Neuronal stem cell (in vitro differentiated cells): Measurements from ENCODE around the gene DNAJC25.

Experiments
- DNase-seq: peaks from one replicate; pipeline ENCODE4 v3.0.0-alpha.2; 2013; ENCODE audit warnings: low spot score
- H2AFZ ChIP-seq: one replicate; pipeline ENCODE4 v1.6.1; 2013; ENCODE audit warnings: mild to moderate bottlenecking, low read length, inconsistent platforms
- H2AK5ac ChIP-seq: 2 replicates; pipeline ENCODE4 v1.6.1; 2013; ENCODE audit warnings: low read depth, mild to moderate bottlenecking, inconsistent platforms, low read length, moderate library complexity, mixed read lengths
- H2BK120ac ChIP-seq: 2 replicates; pipeline ENCODE4 v1.6.1; 2013; ENCODE audit warnings: low read depth, mild to moderate bottlenecking, inconsistent platforms, low read length, moderate library complexity, mixed read lengths
- H2BK12ac ChIP-seq: one replicate; pipeline ENCODE4 v1.6.1; 2013; ENCODE audit warnings: low read length, inconsistent platforms
- H2BK15ac ChIP-seq: 2 replicates; pipeline ENCODE4 v1.6.1; 2013; ENCODE audit warnings: mild to moderate bottlenecking, low read length, inconsistent platforms, mixed read lengths
- H2BK5ac ChIP-seq: one replicate; pipeline ENCODE4 v1.6.1; 2013; ENCODE audit warnings: inconsistent platforms, mild to moderate bottlenecking, low read length, moderate library complexity
- H3K14ac ChIP-seq: one replicate; pipeline ENCODE4 v1.6.1; 2013; ENCODE audit warnings: low read length, inconsistent platforms
- H3K18ac ChIP-seq: 2 replicates; pipeline ENCODE4 v1.6.1; 2013; ENCODE audit warnings: low read length, inconsistent platforms
- H3K23ac ChIP-seq: 2 replicates; pipeline ENCODE4 v1.6.1; 2013; ENCODE audit warnings: low read depth, mild to moderate bottlenecking, mixed read lengths, low read length, inconsistent platforms; ENCODE audit not compliant: poor library complexity
- H3K27ac ChIP-seq: replicated peaks from 3 replicates; pipeline ENCODE4 v1.5.1; 2013; ENCODE audit warnings: low read length, inconsistent platforms
- H3K27me3 ChIP-seq, 3 experiments: 2 replicates each; pipeline ENCODE4 v1.6.1; 2013; ENCODE audit warnings: low read length in 3 of 3, mild to moderate bottlenecking in 2 of 3, inconsistent platforms in 1 of 3, low read depth in 1 of 3, mixed read lengths in 1 of 3, moderate library complexity in 1 of 3; ENCODE audit not compliant: control insufficient read depth in 3 of 3, insufficient read depth in 3 of 3
- H3K36me3 ChIP-seq, 2 donors: replicated peaks in 1 of 2; 2 replicates each; pipeline ENCODE4 v1.6.1; 2013; ENCODE audit warnings: low read length in 2 of 2; ENCODE audit not compliant: control insufficient read depth in 2 of 2, insufficient read depth in 2 of 2
- H3K4ac ChIP-seq: 2 replicates; pipeline ENCODE4 v1.6.1; 2013; ENCODE audit warnings: inconsistent platforms, mild to moderate bottlenecking, low read length, moderate library complexity
- H3K4me1 ChIP-seq, 2 donors: 1 replicate in 1 of 2; 2 replicates in 1 of 2; pipeline ENCODE4 v1.6.1; 2013; ENCODE audit warnings: low read length in 2 of 2, low read depth in 1 of 2; ENCODE audit not compliant: control insufficient read depth in 2 of 2, insufficient read depth in 1 of 2
- H3K4me2 ChIP-seq: one replicate; pipeline ENCODE4 v1.6.1; 2013; ENCODE audit warnings: mild to moderate bottlenecking, low read length, inconsistent platforms; ENCODE audit not compliant: insufficient read depth, poor library complexity, severe bottlenecking
- H3K4me3 ChIP-seq, 2 donors: 2 replicates each; pipeline ENCODE4 v1.5.1; 2013; ENCODE audit warnings: low read length in 2 of 2, mild to moderate bottlenecking in 2 of 2, inconsistent platforms in 1 of 2, moderate library complexity in 1 of 2
- H3K79me1 ChIP-seq: one replicate; pipeline ENCODE4 v1.6.1; 2013; ENCODE audit warnings: low read depth, mild to moderate bottlenecking, inconsistent platforms, low read length, moderate library complexity
- H3K9ac ChIP-seq: one replicate; pipeline ENCODE4 v1.6.1; 2013; ENCODE audit warnings: mild to moderate bottlenecking, low read depth, low read length, inconsistent platforms; ENCODE audit not compliant: poor library complexity
- H3K9me3 ChIP-seq, 2 donors: replicated peaks in 1 of 2; 2 replicates each; pipeline versions ENCODE3 to v1.6.1; 2013; ENCODE audit warnings: low read length in 2 of 2, mild to moderate bottlenecking in 2 of 2, inconsistent platforms in 1 of 2, low read depth in 1 of 2, mixed read lengths in 1 of 2, moderate library complexity in 1 of 2; ENCODE audit not compliant: control insufficient read depth in 2 of 2, insufficient read depth in 1 of 2
- H4K8ac ChIP-seq: one replicate; pipeline ENCODE4 v1.6.1; 2013; ENCODE audit warnings: low read depth, mild to moderate bottlenecking, inconsistent platforms, low read length, moderate library complexity
- H4K91ac ChIP-seq: one replicate; pipeline ENCODE4 v1.6.1; 2013; ENCODE audit warnings: low read length, low read depth, mild to moderate bottlenecking, inconsistent platforms; ENCODE audit not compliant: poor library complexity
- WGBS, 2 donors: extraction: QIAGEN DNeasy Blood & Tissue Kit; methylation state at CpG; one replicate each; pipeline ENCODE4 v1.1.7; 2013; ENCODE audit warnings: missing lambda C conversion rate in 2 of 2, mixed read lengths in 1 of 2; ENCODE audit not compliant: insufficient read length in 2 of 2, insufficient replicate concordance in 1 of 2; ENCODE audit errors: extremely low coverage in 2 of 2; 5-methylcytosine and 5-hydroxymethylcytosine counted together

The DNAJC25 gene

GRCh38 chr9:111674319-111674718 is 43.2 kb downstream of the DNAJC25 start:
- no peak overlapping the region for H2BK15ac ChIP-seq
- H2AK5ac ChIP-seq: no peak overlapping the region
- no peak overlapping the region for H3K4ac ChIP-seq
- H3K79me1 ChIP-seq: no peaks in the 10 kb centered on the region
- no peak overlapping the region for H3K18ac ChIP-seq
- no peak overlapping the region for H3K4me2 ChIP-seq
- H3K4me1 ChIP-seq: no peaks in the 10 kb centered on the region
- H2BK5ac ChIP-seq: no peak overlapping the region
- H2BK12ac ChIP-seq: no peak overlapping the region
- H3K9ac ChIP-seq: no peak overlapping the region
- H4K91ac ChIP-seq: no peak overlapping the region
- no peak for DNase-seq
- H3K23ac ChIP-seq: no peak overlapping the region
- no peak overlapping the region for H3K14ac ChIP-seq
- no peaks in the 10 kb centered on the region for H3K9me3 ChIP-seq
- H4K8ac ChIP-seq: no peak overlapping the region
- no peaks in the 10 kb centered on the region for H3K27me3 ChIP-seq
- H2BK120ac ChIP-seq: no peak overlapping the region
- H3K4me3 ChIP-seq: no peak overlapping the region
- no CpG with 5 or more reads among the region's 2 CpGs for WGBS, 2 donors
- no peak overlapping the region for H2AFZ ChIP-seq
- no peak overlapping the region for H3K27ac ChIP-seq
- peaks cover 3 to 44% of the 10 kb centered on the region in 2 donors for H3K36me3 ChIP-seq

DNA sequence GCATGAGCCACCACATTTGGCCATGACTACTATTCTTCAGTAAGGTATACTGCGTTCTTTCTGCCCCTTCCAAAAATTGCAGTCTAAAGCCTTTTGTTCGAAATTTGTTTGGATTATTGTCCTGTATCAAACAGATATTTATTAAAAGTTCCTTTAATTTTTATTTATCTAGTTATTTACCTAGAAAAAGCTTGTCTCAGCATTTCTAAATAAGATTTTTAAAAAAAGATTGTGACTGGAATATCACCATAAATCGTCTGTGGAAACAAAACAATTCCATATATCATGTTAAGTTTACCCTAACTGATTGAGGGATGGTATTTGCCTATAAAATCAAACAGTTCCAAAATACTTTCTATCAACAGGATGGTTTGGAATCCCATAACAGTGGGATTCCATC is 45.0 kb downstream of the DNAJC25 start:
- Histone ChIP-seq H3K79me1 (no peaks in the 10 kb centered on the region), H4K8ac (no peak overlapping the region), H3K9me3 (peaks cover 0 to 11% of the 10 kb centered on the region in 2 donors), H3K9ac (no peak overlapping the region), H2BK5ac (no peak overlapping the region), H3K4me3 (no peak overlapping the region), H3K4ac (no peak overlapping the region), H2BK15ac (no peak overlapping the region), H3K36me3 (peaks cover 3 to 40% of the 10 kb centered on the region in 2 donors), H2BK120ac (no peak overlapping the region), H3K27me3 (no peaks in the 10 kb centered on the region), H2AFZ (no peak overlapping the region), H3K27ac (no peak overlapping the region), H2AK5ac (no peak overlapping the region), H3K4me2 (no peak overlapping the region), H4K91ac (no peak overlapping the region), H3K23ac (no peak overlapping the region), H3K18ac (no peak overlapping the region), H3K14ac (no peak overlapping the region), H2BK12ac (no peak overlapping the region), H3K4me1 (no peaks in the 10 kb centered on the region)
- no peak for DNase-seq
- no CpG with 5 or more reads among the region's 3 CpGs for WGBS, 2 donors

GRCh38 chr9:111678293-111678692 is 47.2 kb downstream of the DNAJC25 start:
- no peak overlapping the region for H2AFZ ChIP-seq
- no peak overlapping the region for H4K8ac ChIP-seq
- no peak overlapping the region for H3K4ac ChIP-seq
- peaks cover 3 to 23% of the 10 kb centered on the region in 2 donors for H3K36me3 ChIP-seq
- H2BK15ac ChIP-seq: no peak overlapping the region
- no peak for DNase-seq
- no peaks in the 10 kb centered on the region for H3K79me1 ChIP-seq
- no peak overlapping the region for H3K9ac ChIP-seq
- no peak overlapping the region for H3K4me2 ChIP-seq
- WGBS, 2 donors: no CpG with 5 or more reads among the region's 5 CpGs
- no peak overlapping the region for H3K18ac ChIP-seq
- peaks cover 0 to 11% of the 10 kb centered on the region in 2 donors for H3K9me3 ChIP-seq
- H2AK5ac ChIP-seq: no peak overlapping the region
- H2BK5ac ChIP-seq: no peak overlapping the region
- no peak overlapping the region for H3K4me3 ChIP-seq
- no peaks in the 10 kb centered on the region for H3K27me3 ChIP-seq
- H4K91ac ChIP-seq: no peak overlapping the region
- H2BK12ac ChIP-seq: no peak overlapping the region
- no peak overlapping the region for H3K27ac ChIP-seq
- no peaks in the 10 kb centered on the region for H3K4me1 ChIP-seq
- H2BK120ac ChIP-seq: no peak overlapping the region
- H3K14ac ChIP-seq: no peak overlapping the region
- H3K23ac ChIP-seq: no peak overlapping the region

- H3K14ac ChIP-seq: no peak overlapping the region
- H4K8ac ChIP-seq: no peak overlapping the region
- peaks cover 0 to 11% of the 10 kb centered on the region in 2 donors for H3K9me3 ChIP-seq
Measured at GRCh38 chr9:111679199-111679598, 48.1 kb downstream of the DNAJC25 start.

More at GRCh38 chr9:111679199-111679598, 48.1 kb downstream of the DNAJC25 start:
- peaks cover 3 to 20% of the 10 kb centered on the region in 2 donors for H3K36me3 ChIP-seq
- H3K27me3 ChIP-seq: no peaks in the 10 kb centered on the region
- H3K23ac ChIP-seq: no peak overlapping the region
- H3K18ac ChIP-seq: no peak overlapping the region
- H2BK5ac ChIP-seq: no peak overlapping the region
- H4K91ac ChIP-seq: no peak overlapping the region
- no peak for DNase-seq
- H3K4me2 ChIP-seq: no peak overlapping the region
- H3K27ac ChIP-seq: no peak overlapping the region
- no CpG with 5 or more reads among the region's 6 CpGs for WGBS, 2 donors
- no peak overlapping the region for H2AK5ac ChIP-seq
- no peak overlapping the region for H3K4me3 ChIP-seq
- H3K79me1 ChIP-seq: no peaks in the 10 kb centered on the region
- H2BK15ac ChIP-seq: no peak overlapping the region
- no peak overlapping the region for H3K9ac ChIP-seq
- no peaks in the 10 kb centered on the region for H3K4me1 ChIP-seq
- H3K4ac ChIP-seq: no peak overlapping the region
- H2AFZ ChIP-seq: no peak overlapping the region
- H2BK12ac ChIP-seq: no peak overlapping the region
- H2BK120ac ChIP-seq: no peak overlapping the region
